Measurements from ENCODE around the gene DEAF1.

DNA sequence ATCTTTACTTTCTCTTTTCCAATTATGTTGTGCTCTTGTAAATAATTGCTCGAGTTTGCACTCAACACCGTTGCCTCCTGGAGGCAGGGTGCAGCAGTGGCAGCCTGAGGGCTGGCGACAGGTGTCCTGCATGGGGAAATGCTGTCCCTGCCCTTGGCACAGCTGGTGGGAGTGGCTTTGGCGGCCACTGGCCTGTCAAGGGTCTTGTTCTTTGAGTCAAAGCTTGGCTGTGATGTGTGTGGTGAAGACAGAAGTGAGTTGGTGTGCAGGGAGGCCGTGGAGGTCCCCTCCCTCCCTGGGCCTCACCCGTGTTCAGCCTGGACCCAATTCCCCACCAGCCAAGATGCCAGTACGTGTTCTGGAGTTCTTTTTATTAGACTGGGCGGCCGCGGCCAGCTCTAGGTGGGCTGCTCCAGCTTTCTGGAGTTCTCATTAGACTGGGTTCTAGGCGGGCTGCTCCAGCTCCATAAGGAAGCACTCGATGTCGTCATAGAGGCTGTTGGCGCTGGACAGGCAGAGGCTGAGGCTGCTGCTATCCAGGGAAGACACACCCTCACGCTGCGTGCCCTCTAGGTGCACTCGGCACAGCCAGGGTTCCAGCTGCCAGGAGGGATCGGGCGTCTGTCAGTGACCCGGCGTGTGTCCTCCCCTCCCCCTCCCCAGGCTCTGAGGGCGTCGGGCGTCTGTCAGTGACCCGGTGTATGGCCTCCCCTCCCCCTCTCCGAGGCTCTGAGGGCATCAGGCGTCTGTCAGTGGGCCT is 82.6 kb downstream of the DEAF1 start:
- no peak for TF ChIP-seq EP300 (IDR thresholded peaks at IDR 0.05)
- TF ChIP-seq, protein P1, sequence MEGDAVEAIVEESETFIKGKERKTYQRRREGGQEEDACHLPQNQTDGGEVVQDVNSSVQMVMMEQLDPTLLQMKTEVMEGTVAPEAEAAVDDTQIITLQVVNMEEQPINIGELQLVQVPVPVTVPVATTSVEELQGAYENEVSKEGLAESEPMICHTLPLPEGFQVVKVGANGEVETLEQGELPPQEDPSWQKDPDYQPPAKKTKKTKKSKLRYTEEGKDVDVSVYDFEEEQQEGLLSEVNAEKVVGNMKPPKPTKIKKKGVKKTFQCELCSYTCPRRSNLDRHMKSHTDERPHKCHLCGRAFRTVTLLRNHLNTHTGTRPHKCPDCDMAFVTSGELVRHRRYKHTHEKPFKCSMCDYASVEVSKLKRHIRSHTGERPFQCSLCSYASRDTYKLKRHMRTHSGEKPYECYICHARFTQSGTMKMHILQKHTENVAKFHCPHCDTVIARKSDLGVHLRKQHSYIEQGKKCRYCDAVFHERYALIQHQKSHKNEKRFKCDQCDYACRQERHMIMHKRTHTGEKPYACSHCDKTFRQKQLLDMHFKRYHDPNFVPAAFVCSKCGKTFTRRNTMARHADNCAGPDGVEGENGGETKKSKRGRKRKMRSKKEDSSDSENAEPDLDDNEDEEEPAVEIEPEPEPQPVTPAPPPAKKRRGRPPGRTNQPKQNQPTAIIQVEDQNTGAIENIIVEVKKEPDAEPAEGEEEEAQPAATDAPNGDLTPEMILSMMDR (IDR thresholded peaks at IDR 0.05), result peak in 2 of 6 experiments; percentile 14 to 22
